ENCODE measurements around the gene ESRRB. TPM values are rescaled to one million over a fixed set of nuclear protein-coding genes. Genes with fewer than 3 reads are reported as not detected.
A peak's percentile ranks its signal among the peaks of the same experiment; 100 is the strongest.

Gene ESRRB
- total RNA-seq, 2 donors from 2014 or later, result 1.1 to 1.2 TPM

DNA sequence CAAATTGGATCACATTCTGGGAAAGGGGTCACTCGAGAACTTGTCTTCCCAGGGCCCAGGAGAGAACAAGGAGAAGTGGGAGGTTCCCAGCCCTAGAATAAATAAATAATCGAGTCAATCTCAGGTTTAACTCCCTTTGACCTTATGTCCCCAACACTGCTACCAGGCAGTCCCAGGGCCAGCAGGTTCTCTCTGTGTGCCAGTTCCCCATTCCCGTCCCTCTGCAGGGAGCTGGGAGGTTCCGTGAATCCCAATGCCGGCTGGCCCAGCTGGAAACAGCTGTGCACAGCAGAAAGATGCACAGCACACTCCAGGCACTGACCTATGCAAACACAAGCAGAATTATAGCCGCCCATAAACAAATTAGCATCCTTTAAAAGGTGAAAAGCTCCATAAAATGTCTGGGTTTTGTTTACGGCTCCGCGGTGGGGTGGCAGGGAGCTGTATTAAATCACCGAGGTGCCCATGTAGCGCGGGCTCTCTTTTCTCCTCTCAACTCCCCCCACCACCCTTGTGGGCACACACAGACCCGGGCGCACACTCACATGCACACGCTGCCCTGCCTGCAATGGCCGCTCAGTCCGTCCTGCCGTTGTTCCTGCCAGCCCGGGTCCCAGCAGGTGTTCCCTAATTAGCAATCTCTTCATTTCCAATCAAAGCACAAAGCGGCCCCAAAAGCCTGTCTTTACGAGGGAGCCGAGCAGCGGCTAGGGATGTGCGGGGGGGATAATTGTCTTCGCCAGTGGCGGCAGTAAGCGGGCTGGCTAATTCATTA, 46.6 kb upstream of the ESRRB start:
- Mint-ChIP-seq H3K4me3 (peak overlapping the region; percentile 53), H3K27me3 (ENCODE audit: insufficient read depth) (peaks cover 52% of the 10 kb centered on the region), H3K9me3 (no peaks in the 10 kb centered on the region), H3K36me3 (ENCODE audit: low read depth) (no peaks in the 10 kb centered on the region), H3K4me1 (peaks cover 20% of the 10 kb centered on the region), H3K27ac (no peak overlapping the region)
- no peak overlapping the region for H3K9ac ChIP-seq (ENCODE audit: extremely low read depth, low read length, poor library complexity, severe bottlenecking)
- TF ChIP-seq, protein P1, sequence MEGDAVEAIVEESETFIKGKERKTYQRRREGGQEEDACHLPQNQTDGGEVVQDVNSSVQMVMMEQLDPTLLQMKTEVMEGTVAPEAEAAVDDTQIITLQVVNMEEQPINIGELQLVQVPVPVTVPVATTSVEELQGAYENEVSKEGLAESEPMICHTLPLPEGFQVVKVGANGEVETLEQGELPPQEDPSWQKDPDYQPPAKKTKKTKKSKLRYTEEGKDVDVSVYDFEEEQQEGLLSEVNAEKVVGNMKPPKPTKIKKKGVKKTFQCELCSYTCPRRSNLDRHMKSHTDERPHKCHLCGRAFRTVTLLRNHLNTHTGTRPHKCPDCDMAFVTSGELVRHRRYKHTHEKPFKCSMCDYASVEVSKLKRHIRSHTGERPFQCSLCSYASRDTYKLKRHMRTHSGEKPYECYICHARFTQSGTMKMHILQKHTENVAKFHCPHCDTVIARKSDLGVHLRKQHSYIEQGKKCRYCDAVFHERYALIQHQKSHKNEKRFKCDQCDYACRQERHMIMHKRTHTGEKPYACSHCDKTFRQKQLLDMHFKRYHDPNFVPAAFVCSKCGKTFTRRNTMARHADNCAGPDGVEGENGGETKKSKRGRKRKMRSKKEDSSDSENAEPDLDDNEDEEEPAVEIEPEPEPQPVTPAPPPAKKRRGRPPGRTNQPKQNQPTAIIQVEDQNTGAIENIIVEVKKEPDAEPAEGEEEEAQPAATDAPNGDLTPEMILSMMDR (conservative IDR thresholded peaks at IDR 0.05), result no peak
- DNase-seq, result peak; percentile 80
- no peaks in the 10 kb centered on the region for H3K9me3 ChIP-seq (ENCODE audit: control insufficient read depth, low read length)
- H3K27ac ChIP-seq (ENCODE audit: low read depth, low read length), result no peak overlapping the region
- peaks cover 22% of the 10 kb centered on the region for H3K27me3 ChIP-seq (ENCODE audit: control insufficient read depth, insufficient read depth, low read length, poor library complexity, severe bottlenecking)
- H3K36me3 ChIP-seq (ENCODE audit: control insufficient read depth, insufficient read depth, low read length), result no peaks in the 10 kb centered on the region
- 25 to 50% methylated on average over 4 to 25 of the region's 27 CpGs for WGBS, 2 experiments (ENCODE audit: insufficient coverage in 1 of 2, insufficient read length in 1 of 2)
- H3K4me3 ChIP-seq (ENCODE audit: low read length), result peak overlapping the region; percentile 49
- no peaks in the 10 kb centered on the region for H3K4me1 ChIP-seq (ENCODE audit: control insufficient read depth, insufficient read depth, low read length)

DNA sequence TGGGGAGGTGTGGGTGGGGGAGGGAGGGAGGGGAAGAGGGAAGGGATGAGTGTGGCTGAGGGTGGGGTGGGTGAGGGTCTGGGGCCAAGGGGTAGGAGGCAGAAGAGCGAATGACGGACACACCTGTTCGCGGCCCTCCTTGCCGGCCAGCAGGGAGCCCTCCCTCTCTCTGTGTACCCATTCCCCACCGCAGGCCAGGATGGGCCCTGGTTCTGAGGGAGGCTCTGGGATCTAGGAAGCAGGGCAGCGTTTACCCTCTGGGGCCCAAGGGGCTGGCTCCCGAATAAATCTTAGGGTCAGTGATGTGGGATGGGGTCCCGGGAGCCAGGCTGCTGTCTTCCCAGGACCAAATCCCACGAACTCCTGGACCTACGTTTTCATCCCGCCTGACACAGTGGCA, 46.0 kb upstream of the ESRRB start:
- H3K4me3 ChIP-seq (ENCODE audit: low read length), result no peak overlapping the region
- no peak overlapping the region for H3K27ac Mint-ChIP-seq
- WGBS, 2 experiments (ENCODE audit: insufficient coverage in 1 of 2, insufficient read length in 1 of 2), result 54 to 81% methylated on average over 6 to 11 of the region's 12 CpGs

DNA sequence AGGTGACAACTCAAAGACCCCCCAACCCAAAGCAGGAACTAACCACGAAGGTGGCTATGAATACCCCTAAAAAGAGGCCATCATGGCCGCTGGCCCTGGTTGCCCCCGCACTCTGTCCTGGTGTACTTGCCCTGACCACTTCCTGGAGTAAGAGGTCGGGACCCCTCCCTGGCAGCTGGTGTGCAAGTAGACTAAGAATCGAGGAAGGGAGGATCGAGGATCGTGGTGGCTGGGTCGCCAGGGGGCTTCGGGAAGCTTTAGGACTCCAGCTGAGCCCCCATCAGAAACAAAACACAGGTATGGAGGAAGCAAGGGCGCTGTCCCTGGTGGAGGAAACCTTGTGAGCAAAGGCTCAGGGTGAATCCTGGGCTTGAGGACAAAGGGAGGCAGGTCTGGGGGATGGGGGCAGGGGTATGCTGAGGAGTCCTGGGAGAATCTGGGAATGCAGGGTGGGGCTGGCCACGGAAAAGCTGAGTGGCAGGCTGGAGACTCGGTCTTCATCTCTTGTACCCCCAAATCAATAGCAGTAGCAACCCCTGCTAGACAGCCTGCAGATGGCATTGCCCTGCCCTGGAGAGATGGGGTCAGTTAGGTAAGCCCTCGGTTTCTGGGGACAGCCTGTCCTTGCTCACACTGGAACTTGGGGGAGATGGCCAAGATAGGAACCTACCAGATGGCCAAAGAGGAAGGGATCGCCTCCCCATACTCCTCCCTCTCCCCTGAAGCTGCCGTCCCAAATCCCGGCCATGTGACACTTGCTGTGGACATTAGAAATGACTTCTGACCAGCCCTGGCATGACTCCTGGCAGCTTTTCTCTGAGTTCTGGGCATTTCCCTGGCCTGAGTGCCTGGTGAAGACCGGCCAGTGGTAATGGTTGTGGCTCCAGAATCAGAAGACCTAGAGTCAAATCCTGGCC, 45.3 kb upstream of the ESRRB start:
- Histone ChIP-seq H3K9ac (ENCODE audit: extremely low read depth, low read length, poor library complexity, severe bottlenecking) (no peak overlapping the region), H3K27me3 (ENCODE audit: control insufficient read depth, insufficient read depth, low read length, poor library complexity, severe bottlenecking) (peaks cover 22% of the 10 kb centered on the region), H3K4me3 (ENCODE audit: low read length) (no peak overlapping the region), H3K9me3 (ENCODE audit: control insufficient read depth, low read length) (no peaks in the 10 kb centered on the region), H3K36me3 (ENCODE audit: control insufficient read depth, insufficient read depth, low read length) (no peaks in the 10 kb centered on the region), H3K27ac (ENCODE audit: low read depth, low read length) (no peak overlapping the region), H3K4me1 (ENCODE audit: control insufficient read depth, insufficient read depth, low read length) (no peaks in the 10 kb centered on the region)
- Mint-ChIP-seq H3K27ac (no peak overlapping the region), H3K36me3 (ENCODE audit: low read depth) (no peaks in the 10 kb centered on the region), H3K4me1 (peaks cover 21% of the 10 kb centered on the region), H3K9me3 (no peaks in the 10 kb centered on the region), H3K27me3 (ENCODE audit: insufficient read depth) (peaks cover 44% of the 10 kb centered on the region), H3K4me3 (no peak overlapping the region)
- DNase-seq, result peak; percentile 75
- WGBS, 2 experiments (ENCODE audit: insufficient coverage in 1 of 2, insufficient read length in 1 of 2), result 78 to 80% methylated on average over 6 to 17 of the region's 17 CpGs
- TF ChIP-seq, protein P1 (conservative IDR thresholded peaks at IDR 0.05), result peak; percentile 29

More for the DNA sequence above, 46.0 kb upstream of the ESRRB start:
- Histone ChIP-seq H3K9me3 (ENCODE audit: control insufficient read depth, low read length) (no peaks in the 10 kb centered on the region), H3K4me1 (ENCODE audit: control insufficient read depth, insufficient read depth, low read length) (no peaks in the 10 kb centered on the region), H3K27ac (ENCODE audit: low read depth, low read length) (no peak overlapping the region), H3K36me3 (ENCODE audit: control insufficient read depth, insufficient read depth, low read length) (no peaks in the 10 kb centered on the region), H3K9ac (ENCODE audit: extremely low read depth, low read length, poor library complexity, severe bottlenecking) (no peak overlapping the region), H3K27me3 (ENCODE audit: control insufficient read depth, insufficient read depth, low read length, poor library complexity, severe bottlenecking) (peaks cover 22% of the 10 kb centered on the region)
- H3K4me1 Mint-ChIP-seq, result peaks cover 21% of the 10 kb centered on the region
- H3K27me3 Mint-ChIP-seq (ENCODE audit: insufficient read depth), result peaks cover 49% of the 10 kb centered on the region
- peak; percentile 66 for DNase-seq
- no peaks in the 10 kb centered on the region for H3K9me3 Mint-ChIP-seq
- TF ChIP-seq, protein P1 (conservative IDR thresholded peaks at IDR 0.05), result no peak
- H3K36me3 Mint-ChIP-seq (ENCODE audit: low read depth), result no peaks in the 10 kb centered on the region
- peak overlapping the region; percentile 53 for H3K4me3 Mint-ChIP-seq
